ENCODE data around the gene KCNN2. TPM values are rescaled to one million over a fixed set of nuclear protein-coding genes. Genes with fewer than 3 reads are reported as not detected.

The KCNN2 gene
- total RNA-seq, 1 donor from 2014 or later = 3.4 TPM

GRCh38 chr5:114438471-114438870 is 76.6 kb downstream of the KCNN2 start:
- Histone ChIP-seq H3K4me3 (no peak overlapping the region), H3K36me3 (no peaks in the 10 kb centered on the region), H3K9me3 (no peaks in the 10 kb centered on the region), H3K4me1 (no peaks in the 10 kb centered on the region), H3K27me3 (no peaks in the 10 kb centered on the region), H3K27ac (no peak overlapping the region)
- intact Hi-C loops (cut with DNase I) = no loop called here
- DNase-seq (ENCODE audit: extremely low spot score in 2 of 2) = no peak
- no peak for TF ChIP-seq POLR2A (IDR thresholded peaks at IDR 0.05)

- intact Hi-C loops (cut with DNase I) = no loop called here
- TF ChIP-seq POLR2A (IDR thresholded peaks at IDR 0.05) = no peak
- no peak for TF ChIP-seq CTCF (IDR thresholded peaks at IDR 0.05)
- TF ChIP-seq POLR2AphosphoS5 (IDR thresholded peaks at IDR 0.05; ENCODE audit: insufficient read depth in 1 of 2, low read depth in 1 of 2) = no peak
Observed at GRCh38 chr5:114447084-114447773, 85.4 kb downstream of the KCNN2 start.

GRCh38 chr5:114448481-114448880 is 86.6 kb downstream of the KCNN2 start:
- no peak overlapping the region for H3K27ac ChIP-seq
- no peaks in the 10 kb centered on the region for H3K36me3 ChIP-seq
- H3K4me3 ChIP-seq = no peak overlapping the region
- H3K9me3 ChIP-seq = no peaks in the 10 kb centered on the region
- H3K4me1 ChIP-seq = peaks cover 6% of the 10 kb centered on the region
- DNase-seq (ENCODE audit: extremely low spot score in 2 of 2) = no peak
- H3K27me3 ChIP-seq = no peaks in the 10 kb centered on the region
- TF ChIP-seq POLR2A (IDR thresholded peaks at IDR 0.05) (no peak), CTCF (IDR thresholded peaks at IDR 0.05) (no peak), POLR2AphosphoS5 (IDR thresholded peaks at IDR 0.05; ENCODE audit: insufficient read depth in 1 of 2, low read depth in 1 of 2) (no peak)
- intact Hi-C loops (cut with DNase I) = no loop called here

More at GRCh38 chr5:114447084-114447773, 85.4 kb downstream of the KCNN2 start:
- H3K4me1 ChIP-seq = peaks cover 6% of the 10 kb centered on the region
- no peak for DNase-seq (ENCODE audit: extremely low spot score in 2 of 2)
- H3K9me3 ChIP-seq = no peaks in the 10 kb centered on the region
- no peak overlapping the region for H3K4me3 ChIP-seq
- H3K27ac ChIP-seq = no peak overlapping the region
- no peaks in the 10 kb centered on the region for H3K27me3 ChIP-seq
- H3K36me3 ChIP-seq = no peaks in the 10 kb centered on the region

GRCh38 chr5:114449860-114450421 is 88.1 kb downstream of the KCNN2 start:
- H3K4me1 ChIP-seq = peaks cover 6% of the 10 kb centered on the region
- H3K27me3 ChIP-seq = no peaks in the 10 kb centered on the region
- no peak for TF ChIP-seq POLR2AphosphoS5 (IDR thresholded peaks at IDR 0.05; ENCODE audit: insufficient read depth in 1 of 2, low read depth in 1 of 2)
- TF ChIP-seq CTCF (IDR thresholded peaks at IDR 0.05) = peak; percentile 58 to 80 (median 77)
- H3K27ac ChIP-seq = no peak overlapping the region
- no peak overlapping the region for H3K4me3 ChIP-seq
- no peaks in the 10 kb centered on the region for H3K36me3 ChIP-seq
- intact Hi-C loops (cut with DNase I) = no loop called here
- DNase-seq (ENCODE audit: extremely low spot score in 2 of 2) = no peak
- no peaks in the 10 kb centered on the region for H3K9me3 ChIP-seq

GRCh38 chr5:114450437-114450836 is 88.6 kb downstream of the KCNN2 start:
- Histone ChIP-seq H3K27me3 (no peaks in the 10 kb centered on the region), H3K9me3 (no peaks in the 10 kb centered on the region), H3K4me1 (peaks cover 6% of the 10 kb centered on the region), H3K4me3 (no peak overlapping the region), H3K27ac (no peak overlapping the region), H3K36me3 (no peaks in the 10 kb centered on the region)
- DNase-seq (ENCODE audit: extremely low spot score in 2 of 2) = no peak
- no peak for TF ChIP-seq CTCF (IDR thresholded peaks at IDR 0.05)
- TF ChIP-seq POLR2AphosphoS5 (IDR thresholded peaks at IDR 0.05; ENCODE audit: insufficient read depth in 1 of 2, low read depth in 1 of 2) = no peak
- no peak for TF ChIP-seq POLR2A (IDR thresholded peaks at IDR 0.05)
- intact Hi-C loops (cut with DNase I) = no loop called here

Data from vagina (tissue), 2 donors.